Naive thymus-derived CD4-positive, alpha-beta T cell (primary cell): ENCODE data around the gene MMP2. TPM values are rescaled to one million over a fixed set of nuclear protein-coding genes. Genes with fewer than 3 reads are reported as not detected.

Experiments used
- ATAC-seq: fragments of 150-1000 bp; cut with Tn5 transposase; 2 replicates; pipeline ENCODE4 v1.10.0; 2021; ENCODE audit warnings: mild to moderate bottlenecking, moderate library complexity
- CTCF ChIA-PET: fragments of 350-600 bp; sonication (Branson Sonifier 250); formaldehyde crosslinking; loops from one replicate; lab custom pipeline; 2021; ENCODE audit warnings: antibody characterized with exemption; lab: Charles Lee
- POLR2A ChIA-PET: fragments of 350-600 bp; sonication (Branson Sonifier 250); formaldehyde crosslinking; loops from one replicate; lab custom pipeline; 2021; ENCODE audit warnings: antibody characterized with exemption, inconsistent platforms; lab: Charles Lee
- DNase-seq, 9 donors: peaks; one replicate each; pipeline versions ENCODE4 v3.0.0 to v3.0.0-alpha.2; 2020 to 2022; ENCODE audit warnings: mixed read lengths in 1 of 9
- H3K27ac ChIP-seq: one replicate; pipeline ENCODE4 v1.7.0; 2013; ENCODE audit warnings: mild to moderate bottlenecking, low read depth, low read length, moderate library complexity
- H3K27me3 ChIP-seq, 2 donors: one replicate each; pipeline ENCODE4 v1.7.0; 2013; ENCODE audit warnings: low read length in 2 of 2, mild to moderate bottlenecking in 2 of 2, moderate library complexity in 2 of 2; ENCODE audit not compliant: control insufficient read depth in 2 of 2, insufficient read depth in 2 of 2
- H3K36me3 ChIP-seq, 3 experiments: 1 replicate in 2 of 3; 2 replicates in 1 of 3; pipeline ENCODE4 v1.7.0; 2013; ENCODE audit warnings: low read length in 3 of 3, mild to moderate bottlenecking in 3 of 3, moderate library complexity in 1 of 3; ENCODE audit not compliant: insufficient read depth in 3 of 3, control insufficient read depth in 2 of 3
- H3K4me1 ChIP-seq, 2 donors: one replicate each; pipeline ENCODE4 v1.7.0; 2013; ENCODE audit warnings: low read length in 2 of 2, mild to moderate bottlenecking in 2 of 2, moderate library complexity in 1 of 2; ENCODE audit not compliant: control insufficient read depth in 2 of 2, insufficient read depth in 2 of 2
- H3K4me3 ChIP-seq: 2 replicates; pipeline ENCODE4 v1.7.0; 2013; ENCODE audit warnings: mild to moderate bottlenecking, low read length
- H3K9me3 ChIP-seq, 3 experiments: 1 replicate in 2 of 3; 2 replicates in 1 of 3; pipeline ENCODE4 v1.7.0; 2013; ENCODE audit warnings: low read length in 3 of 3; ENCODE audit not compliant: control insufficient read depth in 2 of 3
- H3K27ac Mint-ChIP-seq, 9 donors: one replicate each; pipeline ENCODE4 v1.8.0; 2020 to 2022; ENCODE audit warnings: mixed read lengths in 9 of 9, mild to moderate bottlenecking in 8 of 9, moderate library complexity in 5 of 9, inconsistent platforms in 2 of 9
- H3K27me3 Mint-ChIP-seq, 5 donors: one replicate each; pipeline ENCODE4 v1.8.0; 2021 to 2022; ENCODE audit warnings: mixed read lengths in 5 of 5, mild to moderate bottlenecking in 1 of 5
- H3K36me3 Mint-ChIP-seq, 5 donors: one replicate each; pipeline ENCODE4 v1.8.0; 2020 to 2022; ENCODE audit warnings: mixed read lengths in 5 of 5, mild to moderate bottlenecking in 3 of 5, inconsistent platforms in 1 of 5
- H3K4me1 Mint-ChIP-seq, 7 donors: one replicate each; pipeline ENCODE4 v1.8.0; 2020 to 2022; ENCODE audit warnings: mixed read lengths in 7 of 7, mild to moderate bottlenecking in 3 of 7, inconsistent platforms in 1 of 7
- H3K4me3 Mint-ChIP-seq, 10 donors: one replicate each; pipeline ENCODE4 v1.8.0; 2020 to 2022; ENCODE audit warnings: mild to moderate bottlenecking in 10 of 10, mixed read lengths in 10 of 10, moderate library complexity in 6 of 10, inconsistent platforms in 2 of 10
- H3K9me3 Mint-ChIP-seq, 11 donors: one replicate each; pipeline ENCODE4 v1.8.0; 2020 to 2022; ENCODE audit warnings: mixed read lengths in 11 of 11, mild to moderate bottlenecking in 4 of 11, inconsistent platforms in 1 of 11, moderate library complexity in 1 of 11
- intact Hi-C, 2 donors: fragments of 100-400 bp; cut with micrococcal nuclease; formaldehyde crosslinking; loops; one replicate each; pipeline ENCODE4 v1.15.1; 2023
- polyA plus RNA-seq, 2 donors: library from polyadenylated mRNA; unstranded; fragments of 300-500 nt; fragmentation: Illumina TruSeq; gene quantifications; one replicate each; pipeline ENCODE4 v1.2.3, GENCODE V29; 2021
- total RNA-seq, 6 experiments: library from RNA in 5 of 6; stranded (reverse) in 5 of 6; gene quantifications; 1 replicate in 5 of 6; 2 replicates in 1 of 6; pipeline ENCODE4 v1.2.3 and lab custom pipeline; 2021 to 2026

Gene MMP2
- total and polyA plus RNA-seq, 7 experiments from 2014 or later: 0.51 to 0.59 (median 0.58) TPM; not detected in 3

DNA sequence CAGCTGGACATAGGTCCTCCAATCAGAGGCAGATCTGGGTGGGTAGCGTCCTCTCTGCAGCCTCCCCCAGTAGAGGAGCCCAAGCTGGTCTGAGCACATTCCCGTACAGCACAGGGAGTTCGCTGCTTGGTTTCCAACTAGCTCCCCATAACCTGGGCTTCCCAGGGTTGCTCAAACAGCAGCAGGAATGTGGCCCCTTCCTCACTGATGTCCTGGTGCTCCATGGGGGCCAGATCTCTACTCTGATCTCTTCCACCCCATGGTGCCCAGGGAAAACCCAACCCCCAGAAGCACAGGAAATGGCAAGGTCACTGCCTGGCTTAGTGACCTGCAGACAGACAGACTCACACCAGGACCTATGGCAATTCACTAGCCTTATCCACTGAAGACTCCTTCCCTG, 11.1 kb upstream of the MMP2 start:
- no peak overlapping the region for H3K27ac Mint-ChIP-seq
- H3K27me3 Mint-ChIP-seq: peaks cover 0 to 6% (median 0%) of the 10 kb centered on the region in 5 donors
- Histone ChIP-seq H3K27me3 (no peaks in the 10 kb centered on the region), H3K9me3 (no peaks in the 10 kb centered on the region), H3K36me3 (no peaks in the 10 kb centered on the region), H3K4me3 (no peak overlapping the region), H3K4me1 (no peaks in the 10 kb centered on the region), H3K27ac (no peak overlapping the region)
- DNase-seq: no peak
- H3K36me3 Mint-ChIP-seq: no peaks in the 10 kb centered on the region
- H3K9me3 Mint-ChIP-seq: no peaks in the 10 kb centered on the region
- no peak overlapping the region for H3K4me3 Mint-ChIP-seq
- intact Hi-C loops: loop anchor here in 1 of 2 donors (5.0 to 10.0 kb wide), 2 partner anchors 39 to 1523 kb away; partner anchors contain the start of gene LPCAT2
- ATAC-seq: no peak
- CTCF ChIA-PET: no interaction called here
- peaks cover 0 to 18% (median 0%) of the 10 kb centered on the region in 7 donors for H3K4me1 Mint-ChIP-seq
- POLR2A ChIA-PET: no interaction called here

DNA sequence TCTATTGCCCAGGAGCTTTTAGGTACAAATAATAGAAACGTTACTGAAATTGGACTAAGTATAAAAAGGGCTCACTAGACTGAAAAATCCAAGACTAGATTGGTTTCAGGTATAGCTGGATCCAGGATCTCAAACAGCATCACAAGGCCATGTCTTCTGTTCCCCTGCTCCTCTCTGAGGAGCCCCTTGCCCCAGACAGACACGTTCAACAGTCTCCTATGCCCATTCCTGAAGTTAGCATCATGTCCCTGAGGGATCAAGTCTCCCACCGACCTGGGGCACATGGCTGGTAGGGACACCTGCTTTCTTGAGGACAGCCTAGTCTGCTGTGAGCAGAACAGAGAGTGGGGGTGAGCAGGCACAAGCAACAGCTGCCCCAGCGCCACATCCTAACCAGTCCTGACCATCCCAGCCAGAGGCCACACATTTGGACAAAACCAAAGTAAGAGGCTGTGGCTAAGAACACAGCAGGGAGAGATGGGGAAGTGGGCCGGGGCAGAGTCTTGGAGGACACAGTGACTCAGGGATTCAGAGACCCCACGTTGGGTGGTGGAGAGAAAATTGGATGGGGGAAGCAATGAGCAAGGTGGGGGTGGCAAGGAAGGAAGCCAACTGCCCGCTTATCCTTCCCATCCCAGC, 10.5 kb upstream of the MMP2 start:
- Histone ChIP-seq H3K4me1 (no peaks in the 10 kb centered on the region), H3K36me3 (no peaks in the 10 kb centered on the region), H3K4me3 (no peak overlapping the region), H3K27ac (no peak overlapping the region), H3K27me3 (no peaks in the 10 kb centered on the region), H3K9me3 (no peaks in the 10 kb centered on the region)
- ChIA-PET POLR2A (no interaction called here), CTCF (no interaction called here)
- Mint-ChIP-seq H3K27ac (no peak overlapping the region), H3K27me3 (peaks cover 0 to 8% (median 0%) of the 10 kb centered on the region in 5 donors), H3K4me1 (peaks cover 0 to 18% (median 0%) of the 10 kb centered on the region in 7 donors), H3K4me3 (no peak overlapping the region), H3K9me3 (no peaks in the 10 kb centered on the region), H3K36me3 (no peaks in the 10 kb centered on the region)
- no peak for DNase-seq
- no peak for ATAC-seq
- intact Hi-C loops: loop anchor here in 1 of 2 donors (5.0 to 10.0 kb wide), 2 partner anchors 39 to 1524 kb away; partner anchors contain the start of gene LPCAT2

DNA sequence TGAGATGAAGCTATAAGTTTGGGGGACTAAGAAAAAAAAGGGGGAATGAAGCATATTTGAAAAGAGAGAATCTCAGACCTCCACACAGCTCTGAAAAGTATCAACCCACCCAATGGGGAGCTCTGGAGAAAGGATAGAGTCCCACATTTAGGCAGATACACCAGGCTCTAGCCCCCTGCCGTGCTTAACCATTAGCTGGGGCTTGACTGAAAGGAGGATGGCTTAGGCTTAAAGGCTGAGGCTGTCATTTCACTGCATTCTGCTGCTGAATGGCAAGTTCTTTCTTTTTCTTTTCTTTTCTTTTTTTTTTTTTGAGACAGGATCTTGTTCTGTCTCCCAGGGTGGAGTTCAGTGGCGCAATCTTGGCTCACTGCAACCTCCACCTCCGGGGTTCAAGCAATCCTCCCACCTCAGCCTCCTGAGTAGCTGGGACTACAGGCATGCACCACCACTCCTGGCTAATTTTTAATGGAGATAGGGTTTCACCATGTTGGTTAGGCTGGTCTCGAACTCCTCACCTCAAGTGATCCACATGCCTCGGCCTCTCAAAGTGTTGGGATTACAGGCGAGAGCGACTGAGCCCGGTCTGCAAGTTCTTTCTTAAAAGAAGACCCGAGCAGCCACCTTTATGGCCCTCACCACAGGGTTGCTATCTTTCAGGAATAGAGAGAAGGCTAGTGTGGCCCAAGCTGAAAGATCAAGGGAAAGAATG, 9.0 kb upstream of the MMP2 start:
- Histone ChIP-seq H3K36me3 (no peaks in the 10 kb centered on the region), H3K27ac (no peak overlapping the region), H3K4me1 (no peaks in the 10 kb centered on the region), H3K4me3 (no peak overlapping the region), H3K27me3 (no peaks in the 10 kb centered on the region), H3K9me3 (no peaks in the 10 kb centered on the region)
- ChIA-PET CTCF (interaction anchor here (0.6 to 0.7 kb wide), 2 partner anchors 736 to 1920 kb away, joined by 3 read pairs; no protein-coding TSS in a partner anchor), POLR2A (no interaction called here)
- H3K27me3 Mint-ChIP-seq: peaks cover 0 to 5% (median 0%) of the 10 kb centered on the region in 5 donors
- DNase-seq (no peak), ATAC-seq (no peak)
- intact Hi-C loops: loop anchor here in 1 of 2 donors (5.0 to 10.0 kb wide), 2 partner anchors 37 to 1525 kb away; partner anchors contain the start of gene LPCAT2
- H3K4me1 Mint-ChIP-seq: peaks cover 0 to 18% (median 0%) of the 10 kb centered on the region in 7 donors
- H3K27ac Mint-ChIP-seq: no peak overlapping the region
- H3K4me3 Mint-ChIP-seq: no peak overlapping the region
- no peaks in the 10 kb centered on the region for H3K36me3 Mint-ChIP-seq
- no peaks in the 10 kb centered on the region for H3K9me3 Mint-ChIP-seq

DNA sequence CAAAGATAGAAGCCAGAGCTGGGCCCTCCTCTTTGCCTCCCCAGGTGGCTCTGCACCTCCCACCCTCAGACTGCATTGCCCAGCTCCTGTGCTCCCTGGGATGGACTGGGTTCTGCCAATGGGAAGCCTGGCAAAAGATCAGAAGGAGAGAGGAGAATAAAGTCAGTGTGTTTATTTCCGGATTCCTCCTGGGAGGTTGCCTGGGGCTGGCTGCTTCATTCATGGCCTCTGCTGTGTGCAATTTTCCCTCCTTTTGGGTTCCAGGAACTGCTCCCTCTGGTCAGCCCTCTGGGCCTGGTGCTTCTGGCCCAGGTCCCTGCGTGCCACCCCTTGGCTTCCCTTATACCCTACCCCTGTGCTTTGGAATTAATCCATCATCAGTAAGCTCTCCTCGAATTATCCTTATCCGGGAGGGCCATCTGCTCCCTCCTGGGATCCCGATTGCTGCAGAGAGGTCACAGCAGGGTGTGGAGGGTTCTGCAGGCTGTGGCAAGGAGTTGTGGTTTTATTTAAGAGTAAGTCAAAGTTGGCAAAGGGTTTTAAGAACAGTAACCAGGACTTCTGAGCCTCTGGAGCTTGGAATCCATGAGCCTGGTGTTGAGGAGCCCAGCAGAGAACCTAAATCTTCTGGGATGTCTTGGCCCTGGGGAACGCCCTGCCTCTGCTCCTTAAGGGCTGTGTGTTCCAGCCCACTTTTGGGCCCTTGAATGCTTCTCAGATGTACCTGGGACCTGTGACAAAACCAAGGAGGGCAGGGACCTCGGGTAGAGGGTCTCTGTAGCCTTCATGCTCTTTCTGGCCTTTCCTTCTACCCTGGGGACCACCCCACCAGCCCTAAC, 8.2 kb upstream of the MMP2 start:
- H3K27ac Mint-ChIP-seq: no peak overlapping the region
- ATAC-seq (no peak), DNase-seq (no peak)
- POLR2A ChIA-PET: no interaction called here
- no peaks in the 10 kb centered on the region for H3K9me3 ChIP-seq
- no peaks in the 10 kb centered on the region for H3K9me3 Mint-ChIP-seq
- no peaks in the 10 kb centered on the region for H3K36me3 Mint-ChIP-seq
- no peaks in the 10 kb centered on the region for H3K27me3 ChIP-seq
- peaks cover 0 to 14% (median 0%) of the 10 kb centered on the region in 7 donors for H3K4me1 Mint-ChIP-seq
- CTCF ChIA-PET: interaction anchor here (0.6 to 0.7 kb wide), 2 partner anchors 736 to 1920 kb away, joined by 3 read pairs; no protein-coding TSS in a partner anchor
- H3K27me3 Mint-ChIP-seq: peaks cover 0 to 5% (median 0%) of the 10 kb centered on the region in 5 donors
- H3K27ac ChIP-seq: no peak overlapping the region
- no peaks in the 10 kb centered on the region for H3K36me3 ChIP-seq
- no peak overlapping the region for H3K4me3 ChIP-seq
- intact Hi-C loops: no loop called here
- H3K4me3 Mint-ChIP-seq: no peak overlapping the region
- no peaks in the 10 kb centered on the region for H3K4me1 ChIP-seq

DNA sequence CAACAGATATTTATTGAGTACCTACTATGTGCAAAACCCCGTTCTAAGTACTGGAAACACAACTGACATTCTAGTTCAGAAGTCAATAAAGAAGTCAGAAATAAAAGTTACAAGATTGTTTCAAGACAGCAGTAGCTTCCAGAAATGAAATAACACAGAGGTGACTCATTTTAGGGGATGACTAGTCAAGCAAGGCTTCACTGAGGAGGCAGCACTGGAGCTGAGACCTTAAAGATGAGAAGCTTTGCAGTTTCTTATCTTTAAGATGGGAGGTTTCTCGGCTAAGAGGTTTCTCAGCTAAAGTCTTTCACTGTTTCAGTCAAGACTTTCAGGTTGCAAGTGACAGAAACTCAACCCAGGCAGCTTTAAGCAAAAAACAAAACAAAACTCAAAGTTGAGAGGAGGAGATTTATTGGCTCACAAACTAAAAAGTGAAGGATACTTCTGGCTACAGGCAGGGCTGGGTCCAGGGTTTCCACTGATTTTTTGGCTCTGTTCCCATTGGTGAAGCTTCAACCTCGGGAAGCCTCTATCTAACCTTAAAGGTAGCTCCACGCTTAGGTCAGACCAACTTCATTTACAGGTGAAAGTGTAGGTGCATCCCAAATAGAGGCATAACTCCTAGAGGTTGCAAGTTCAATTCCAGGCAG, 7.4 kb upstream of the MMP2 start:
- no peaks in the 10 kb centered on the region for H3K36me3 ChIP-seq
- Mint-ChIP-seq H3K27me3 (peaks cover 0 to 9% (median 2%) of the 10 kb centered on the region in 5 donors), H3K9me3 (no peaks in the 10 kb centered on the region), H3K36me3 (no peaks in the 10 kb centered on the region), H3K4me3 (no peak overlapping the region), H3K4me1 (peaks cover 0 to 14% (median 0%) of the 10 kb centered on the region in 7 donors), H3K27ac (no peak overlapping the region)
- intact Hi-C loops: no loop called here
- ATAC-seq: no peak
- ChIA-PET CTCF (no interaction called here), POLR2A (no interaction called here)
- H3K27me3 ChIP-seq: no peaks in the 10 kb centered on the region
- no peaks in the 10 kb centered on the region for H3K9me3 ChIP-seq
- no peak overlapping the region for H3K27ac ChIP-seq
- no peak overlapping the region for H3K4me3 ChIP-seq
- DNase-seq: no peak
- no peaks in the 10 kb centered on the region for H3K4me1 ChIP-seq

DNA sequence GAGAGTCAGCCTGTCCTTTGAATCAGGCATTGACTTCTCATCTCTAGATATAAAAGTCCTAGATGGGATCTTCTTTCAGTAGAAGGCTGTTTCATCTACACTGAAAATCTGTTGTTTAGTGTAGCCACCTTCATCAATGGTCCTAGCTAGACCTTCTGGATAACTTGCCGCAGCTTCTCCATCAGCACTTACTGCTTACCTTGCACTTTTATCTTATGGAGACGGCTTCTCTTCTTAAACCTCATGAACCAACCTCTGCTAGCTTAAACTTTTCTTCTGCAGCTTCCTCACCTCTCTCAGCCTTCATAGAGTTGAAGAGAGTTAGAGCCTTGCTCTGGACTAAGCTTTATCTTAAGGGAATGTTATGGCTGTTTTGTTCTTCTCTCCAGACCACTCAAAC, 5.4 kb upstream of the MMP2 start:
- H3K27me3 ChIP-seq: no peaks in the 10 kb centered on the region
- CTCF ChIA-PET: interaction anchor here (1.6 kb wide), 1 partner anchor 9 kb away, joined by 6 read pairs; no protein-coding TSS in a partner anchor
- intact Hi-C loops: no loop called here
- no peak overlapping the region for H3K27ac Mint-ChIP-seq
- H3K4me3 ChIP-seq: no peak overlapping the region
- H3K9me3 Mint-ChIP-seq: no peaks in the 10 kb centered on the region
- H3K4me1 ChIP-seq: no peaks in the 10 kb centered on the region
- H3K9me3 ChIP-seq: no peaks in the 10 kb centered on the region
- peaks cover 0 to 3% (median 0%) of the 10 kb centered on the region in 5 donors for H3K36me3 Mint-ChIP-seq
- peaks cover 0 to 13% (median 0%) of the 10 kb centered on the region in 7 donors for H3K4me1 Mint-ChIP-seq
- DNase-seq: no peak
- no peak overlapping the region for H3K27ac ChIP-seq
- no peak for ATAC-seq
- no peaks in the 10 kb centered on the region for H3K36me3 ChIP-seq
- H3K4me3 Mint-ChIP-seq: no peak overlapping the region
- POLR2A ChIA-PET: no interaction called here
- peaks cover 13 to 26% (median 16%) of the 10 kb centered on the region in 5 donors for H3K27me3 Mint-ChIP-seq
